Activated T-cell treated with anti-CD3 and anti-CD28 coated beads, Interleukin-2, amount 50 U/mL, for 24 hours (primary cell): ENCODE data around the gene PRKCZ.

Experiments used
- DNase-seq: peaks from one replicate; pipeline ENCODE4 v3.0.0-alpha.2; 2020
- H3K27ac Mint-ChIP-seq: 2 replicates; pipeline ENCODE4 v1.8.0; 2020; ENCODE audit warnings: mild to moderate bottlenecking, mixed read lengths
- H3K27me3 Mint-ChIP-seq: 2 replicates; pipeline ENCODE4 v1.8.0; 2020; ENCODE audit warnings: mixed read lengths
- H3K36me3 Mint-ChIP-seq: 2 replicates; pipeline ENCODE4 v1.8.0; 2020; ENCODE audit warnings: low read depth, mixed read lengths
- H3K4me1 Mint-ChIP-seq: 2 replicates; pipeline ENCODE4 v1.8.0; 2020; ENCODE audit warnings: low read depth, mixed read lengths
- H3K4me3 Mint-ChIP-seq: 2 replicates; pipeline ENCODE4 v1.8.0; 2020; ENCODE audit warnings: mild to moderate bottlenecking, moderate library complexity, mixed read lengths
- H3K9me3 Mint-ChIP-seq: 2 replicates; pipeline ENCODE4 v1.8.0; 2020; ENCODE audit warnings: mixed read lengths

The PRKCZ gene

DNA sequence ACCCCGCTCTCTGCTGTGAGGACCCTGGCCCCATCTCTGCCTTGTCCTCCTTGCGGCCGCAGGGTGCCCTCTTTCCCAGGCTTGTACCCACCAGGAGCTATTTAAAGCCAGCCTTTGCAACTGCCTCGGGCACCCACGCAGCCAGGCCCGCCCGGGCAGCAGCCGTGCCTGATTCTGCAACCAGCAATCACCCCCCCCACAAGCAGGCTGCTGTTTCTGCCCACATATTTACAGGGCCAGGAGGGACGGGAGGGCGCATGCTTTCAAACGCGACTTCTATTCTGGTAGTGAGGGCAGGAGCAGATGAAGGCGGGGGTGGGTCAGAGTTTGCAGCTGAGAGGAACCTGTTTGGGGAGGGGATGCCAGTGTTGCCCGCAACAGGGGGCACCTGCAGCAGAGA lies 17.5 kb upstream of the PRKCZ start:
- Mint-ChIP-seq H3K36me3 (no peaks in the 10 kb centered on the region), H3K9me3 (no peaks in the 10 kb centered on the region), H3K27ac (no peak overlapping the region), H3K4me3 (no peak overlapping the region), H3K27me3 (no peaks in the 10 kb centered on the region), H3K4me1 (no peaks in the 10 kb centered on the region)
- no peak for DNase-seq

DNA sequence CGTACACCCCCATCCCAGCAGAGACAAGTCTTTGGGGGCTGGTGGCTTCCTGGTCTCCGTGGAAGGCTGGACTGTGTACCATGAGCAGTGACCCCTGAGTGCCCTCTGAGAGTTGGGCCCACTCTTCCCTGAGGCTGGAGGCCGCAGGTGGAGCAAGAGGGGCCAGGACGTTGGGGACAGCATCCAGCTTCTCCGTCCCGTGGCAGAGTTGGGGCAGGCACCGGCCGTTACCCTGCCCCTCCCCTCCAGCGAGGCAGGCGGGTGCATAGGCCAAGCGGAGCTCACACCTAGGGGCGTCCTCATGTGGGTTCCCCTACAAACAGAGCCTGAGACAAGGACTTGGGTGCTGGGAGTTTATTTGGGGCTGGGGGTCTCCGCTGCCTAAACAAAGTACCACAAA lies 17.0 kb upstream of the PRKCZ start:
- Mint-ChIP-seq H3K4me3 (no peak overlapping the region), H3K9me3 (no peaks in the 10 kb centered on the region), H3K27ac (no peak overlapping the region), H3K4me1 (no peaks in the 10 kb centered on the region), H3K36me3 (no peaks in the 10 kb centered on the region), H3K27me3 (no peaks in the 10 kb centered on the region)
- no peak for DNase-seq

DNA sequence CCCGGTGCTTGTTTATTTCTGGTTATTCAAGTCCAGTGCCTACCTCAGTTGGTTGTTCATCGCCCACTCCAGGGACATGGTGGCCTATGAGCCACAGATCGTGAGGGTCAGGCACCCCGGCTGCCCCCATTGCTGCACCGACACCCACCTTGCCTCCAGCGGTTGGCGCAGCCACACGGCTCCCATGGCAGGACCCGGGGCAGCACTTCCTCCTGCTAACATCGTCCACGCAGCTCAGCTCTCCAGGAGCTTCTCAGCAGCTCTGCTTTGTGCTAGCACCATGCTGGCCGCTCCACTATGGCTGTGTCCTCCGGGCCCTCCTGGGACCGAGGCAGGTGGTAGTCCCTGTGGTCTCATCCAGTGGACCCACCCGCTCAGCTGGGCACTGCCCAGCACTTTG lies 13.9 kb upstream of the PRKCZ start:
- no peak overlapping the region for H3K27ac Mint-ChIP-seq
- no peaks in the 10 kb centered on the region for H3K36me3 Mint-ChIP-seq
- no peaks in the 10 kb centered on the region for H3K27me3 Mint-ChIP-seq
- no peak for DNase-seq
- no peaks in the 10 kb centered on the region for H3K4me1 Mint-ChIP-seq
- H3K4me3 Mint-ChIP-seq, result no peak overlapping the region
- no peaks in the 10 kb centered on the region for H3K9me3 Mint-ChIP-seq

DNA sequence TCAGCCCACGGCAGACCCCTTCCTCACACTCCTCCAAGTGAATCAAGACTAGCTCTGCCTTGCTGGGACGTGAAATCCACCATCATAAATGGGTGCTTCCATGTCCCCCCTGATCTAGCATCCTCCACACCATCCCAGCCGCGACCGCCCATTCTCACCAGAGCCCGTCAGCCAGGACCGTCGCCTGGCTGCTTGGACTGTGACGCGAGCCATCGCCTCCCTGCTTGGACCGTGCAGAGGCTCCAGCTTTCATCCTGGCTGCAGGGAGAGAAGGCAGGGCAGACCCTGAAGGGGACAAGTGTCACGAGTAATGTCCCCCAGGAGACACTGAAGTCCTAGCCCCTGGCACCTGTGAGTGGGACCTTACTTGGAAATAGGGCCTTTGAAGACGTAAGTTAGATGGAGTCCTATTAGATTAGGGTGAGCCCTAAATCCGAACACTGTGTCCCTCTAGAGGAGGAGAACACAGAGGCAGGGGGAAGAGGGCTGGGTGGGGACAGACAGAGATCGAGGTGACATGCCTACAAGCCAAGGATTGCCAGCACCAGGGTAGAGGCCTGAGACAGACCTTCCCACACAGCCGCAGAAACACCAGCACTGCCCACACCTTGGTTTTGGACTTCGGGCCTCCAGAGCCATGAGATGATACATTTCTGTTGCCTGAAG lies 12.8 kb upstream of the PRKCZ start:
- Mint-ChIP-seq H3K27ac (no peak overlapping the region), H3K27me3 (no peaks in the 10 kb centered on the region), H3K4me1 (no peaks in the 10 kb centered on the region), H3K9me3 (no peaks in the 10 kb centered on the region), H3K4me3 (no peak overlapping the region), H3K36me3 (no peaks in the 10 kb centered on the region)
- DNase-seq, result no peak

DNA sequence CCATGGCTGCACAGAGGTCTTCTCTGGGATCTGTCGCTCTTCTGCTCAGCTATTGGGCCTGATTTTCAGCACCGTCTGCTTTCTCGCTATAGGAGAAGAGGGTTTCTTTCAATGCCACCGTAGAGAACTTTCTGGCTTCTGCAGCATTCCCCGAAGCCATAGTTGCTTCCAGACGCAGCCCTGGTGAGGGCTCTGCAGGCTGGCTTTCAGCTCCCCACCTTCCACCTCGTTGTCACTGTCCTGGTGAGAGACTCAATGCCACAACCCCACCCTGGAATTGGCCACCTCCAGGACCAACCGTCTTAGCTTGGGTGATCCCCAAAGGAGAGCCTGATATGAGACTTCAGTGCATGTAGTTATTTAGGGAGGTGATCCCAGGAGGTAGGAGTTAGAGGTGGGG lies 12.0 kb upstream of the PRKCZ start:
- H3K9me3 Mint-ChIP-seq, result no peaks in the 10 kb centered on the region

DNA sequence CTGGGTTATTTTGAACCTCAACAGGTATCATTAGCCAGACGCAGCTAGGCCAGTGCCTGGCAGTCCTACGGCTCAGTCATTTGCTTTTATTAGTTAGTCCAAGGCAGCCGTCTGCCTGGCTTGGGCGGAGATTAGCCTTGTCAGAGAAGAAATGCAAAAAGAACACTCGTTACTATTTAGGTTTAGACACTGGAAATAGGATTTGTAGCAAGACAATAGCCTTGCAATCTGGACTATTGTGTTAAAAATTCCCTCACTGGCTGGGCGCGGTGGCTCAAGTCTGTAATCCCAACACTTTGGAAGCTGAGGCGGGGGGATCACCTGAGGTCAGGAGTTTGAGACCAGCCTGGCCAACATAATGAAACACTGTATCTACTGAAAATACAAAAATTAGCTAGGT lies 11.0 kb upstream of the PRKCZ start:
- no peaks in the 10 kb centered on the region for H3K36me3 Mint-ChIP-seq
- no peak overlapping the region for H3K4me3 Mint-ChIP-seq
- H3K27ac Mint-ChIP-seq, result no peak overlapping the region
- no peaks in the 10 kb centered on the region for H3K9me3 Mint-ChIP-seq
- no peaks in the 10 kb centered on the region for H3K27me3 Mint-ChIP-seq
- H3K4me1 Mint-ChIP-seq, result peaks cover 3% of the 10 kb centered on the region
- no peak for DNase-seq

More for the DNA sequence above, 12.0 kb upstream of the PRKCZ start:
- Mint-ChIP-seq H3K27me3 (no peaks in the 10 kb centered on the region), H3K4me1 (no peaks in the 10 kb centered on the region), H3K4me3 (no peak overlapping the region), H3K27ac (no peak overlapping the region), H3K36me3 (no peaks in the 10 kb centered on the region)
- no peak for DNase-seq

DNA sequence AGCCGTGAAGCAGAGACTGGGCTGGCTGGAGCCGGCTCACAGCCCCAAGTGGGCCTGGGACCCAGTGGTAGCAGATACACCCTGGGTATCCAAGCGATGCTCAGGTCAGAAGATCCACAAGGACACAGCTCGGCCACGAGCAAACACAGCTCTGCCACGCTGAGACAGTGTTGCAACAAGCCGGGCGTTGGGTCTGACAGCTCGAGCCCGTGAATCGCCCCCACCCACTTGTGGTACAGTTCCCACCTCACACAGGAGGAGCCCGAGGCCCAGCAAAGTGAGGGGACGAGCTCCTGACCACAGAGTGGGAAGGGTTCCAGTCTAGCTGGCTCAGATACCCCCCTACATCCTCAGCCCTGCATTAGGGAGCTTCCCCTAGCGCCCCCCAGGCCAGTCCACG lies 8.9 kb upstream of the PRKCZ start:
- H3K36me3 Mint-ChIP-seq, result no peaks in the 10 kb centered on the region
- H3K4me3 Mint-ChIP-seq, result no peak overlapping the region

DNA sequence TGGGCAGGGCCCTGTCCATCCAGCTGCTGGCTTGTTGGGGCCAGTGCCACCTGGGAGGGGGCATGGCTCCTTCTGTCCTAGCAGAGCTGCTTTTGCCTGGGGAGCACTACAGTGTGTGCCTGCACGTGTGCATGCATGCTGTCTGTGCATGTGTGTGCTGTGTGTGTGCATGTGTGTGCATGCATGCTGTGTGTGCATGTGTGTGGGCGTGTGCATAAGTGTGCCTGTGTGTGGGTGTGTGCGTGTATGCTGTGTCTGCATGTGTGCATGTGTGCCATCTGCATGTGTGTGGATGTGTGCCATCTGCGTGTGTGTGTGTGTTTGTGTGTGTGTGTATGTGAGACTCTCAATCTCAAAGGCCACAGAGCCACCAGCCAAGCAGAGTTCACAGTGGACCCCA lies 8.3 kb upstream of the PRKCZ start:
- DNase-seq, result no peak
- peaks cover 5% of the 10 kb centered on the region for H3K27me3 Mint-ChIP-seq
- H3K4me1 Mint-ChIP-seq, result peaks cover 12% of the 10 kb centered on the region
- no peaks in the 10 kb centered on the region for H3K36me3 Mint-ChIP-seq
- no peak overlapping the region for H3K4me3 Mint-ChIP-seq
- H3K27ac Mint-ChIP-seq, result no peak overlapping the region
- no peaks in the 10 kb centered on the region for H3K9me3 Mint-ChIP-seq

More for the DNA sequence above, 8.9 kb upstream of the PRKCZ start:
- Mint-ChIP-seq H3K9me3 (no peaks in the 10 kb centered on the region), H3K4me1 (peaks cover 12% of the 10 kb centered on the region), H3K27me3 (peaks cover 5% of the 10 kb centered on the region), H3K27ac (no peak overlapping the region)
- DNase-seq, result no peak

DNA sequence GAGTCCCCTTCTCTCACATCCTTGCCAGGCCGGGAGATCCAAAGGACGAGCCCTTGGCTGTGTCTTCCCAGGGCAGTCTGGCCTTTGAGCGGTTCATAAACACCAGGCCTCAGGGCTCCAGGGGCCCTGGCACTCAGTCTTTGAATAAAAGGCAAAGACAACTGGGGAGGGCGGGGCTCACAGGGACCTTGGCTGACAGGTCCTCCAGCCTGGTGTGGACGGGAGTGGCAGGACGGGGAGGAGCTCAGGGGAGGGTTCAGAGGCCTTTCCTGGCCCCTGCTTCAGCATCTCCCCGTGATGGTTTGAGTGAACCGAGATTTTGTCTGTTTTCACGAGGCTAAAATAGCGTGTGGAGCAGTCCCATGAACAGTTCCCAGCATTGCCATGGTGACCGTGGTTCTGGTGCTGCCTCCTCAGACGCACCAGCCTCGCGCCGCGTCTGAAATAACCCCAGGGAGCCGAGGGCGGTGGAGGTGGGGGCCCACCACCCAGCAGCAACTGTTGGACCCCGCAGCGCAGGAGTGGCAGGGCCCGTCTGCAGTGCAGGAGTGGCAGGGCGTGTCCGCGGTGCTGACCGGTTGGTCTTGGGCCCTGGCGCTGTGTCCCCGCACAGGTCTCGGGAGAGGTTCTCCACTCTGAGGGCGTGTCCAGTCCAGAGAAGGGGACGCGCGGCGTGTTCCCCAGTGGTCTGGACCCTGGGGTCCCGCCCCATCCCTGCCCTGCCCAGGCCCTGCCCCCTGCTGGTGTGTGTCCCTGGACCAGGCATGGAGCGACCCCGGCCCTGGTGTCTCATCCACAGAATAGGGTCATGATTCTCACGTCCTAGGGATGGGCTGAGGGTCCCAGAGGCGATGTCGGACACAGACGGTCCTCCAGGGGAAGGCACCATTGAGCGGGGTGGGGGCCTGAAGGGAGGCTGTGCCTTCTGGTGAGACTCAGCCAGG lies 7.1 kb upstream of the PRKCZ start:
- Mint-ChIP-seq H3K27ac (no peak overlapping the region), H3K4me1 (peaks cover 12% of the 10 kb centered on the region), H3K9me3 (no peaks in the 10 kb centered on the region), H3K36me3 (no peaks in the 10 kb centered on the region), H3K4me3 (no peak overlapping the region), H3K27me3 (peaks cover 8% of the 10 kb centered on the region)
- DNase-seq, result no peak

DNA sequence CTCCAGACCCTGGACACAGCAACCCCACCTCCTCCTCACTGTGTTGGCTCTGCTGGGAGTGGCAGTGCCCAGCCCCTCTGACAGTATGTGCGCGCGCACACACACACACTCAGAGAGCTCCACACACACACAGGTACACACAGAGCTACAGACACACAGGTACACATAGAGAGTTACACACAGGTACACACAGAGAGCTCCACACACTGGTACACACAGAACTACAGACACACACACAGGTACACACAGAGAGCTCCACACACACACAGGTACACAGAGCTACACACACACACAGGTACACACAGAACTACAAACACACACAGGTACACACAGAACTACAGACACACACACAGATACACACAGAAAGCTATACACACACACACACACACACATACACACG lies 6.3 kb upstream of the PRKCZ start:
- peaks cover 15% of the 10 kb centered on the region for H3K27me3 Mint-ChIP-seq
- no peaks in the 10 kb centered on the region for H3K9me3 Mint-ChIP-seq
- H3K4me3 Mint-ChIP-seq, result no peak overlapping the region
- peaks cover 14% of the 10 kb centered on the region for H3K4me1 Mint-ChIP-seq
- no peak for DNase-seq
- no peaks in the 10 kb centered on the region for H3K36me3 Mint-ChIP-seq
- H3K27ac Mint-ChIP-seq, result no peak overlapping the region

DNA sequence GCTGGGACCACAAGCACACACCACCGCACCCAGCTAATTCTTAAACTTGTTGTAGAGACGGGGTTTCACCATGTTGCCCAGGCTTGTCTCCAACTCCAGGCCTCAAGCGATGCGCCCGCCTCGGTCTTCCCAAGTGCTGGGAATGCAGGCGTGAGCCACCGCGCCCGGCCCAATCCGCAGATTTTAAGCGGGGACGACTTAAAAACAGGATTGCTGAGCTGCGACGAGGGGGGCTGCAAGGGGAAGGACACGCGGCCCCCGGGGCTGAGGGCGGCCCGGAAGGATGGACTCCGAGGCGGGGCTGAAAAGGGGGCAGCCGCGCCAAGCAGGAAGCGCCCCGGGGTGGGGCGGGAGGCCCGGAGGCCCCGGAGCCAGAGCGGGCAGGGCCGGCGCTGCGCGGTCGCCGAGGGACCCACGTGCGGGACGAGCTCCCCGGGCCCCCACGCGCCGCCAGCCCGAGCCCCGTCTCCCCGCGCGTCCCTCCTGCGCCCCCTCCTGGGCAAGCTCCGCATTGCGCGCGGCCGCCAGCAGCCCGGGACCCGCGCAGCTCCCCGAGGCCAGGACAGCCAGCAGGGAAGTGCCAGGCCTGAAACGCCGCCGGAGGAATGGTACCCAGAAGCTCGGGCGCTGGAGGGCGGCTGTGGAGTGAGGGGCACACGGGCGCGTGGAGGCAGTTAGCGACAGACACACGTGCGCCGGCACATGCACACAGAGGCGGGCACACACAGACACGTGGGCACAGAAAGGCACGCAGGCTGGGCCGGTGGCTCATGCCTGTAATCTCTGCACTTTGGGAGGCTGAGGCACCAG lies 5.5 kb upstream of the PRKCZ start:
- Mint-ChIP-seq H3K27ac (no peak overlapping the region), H3K4me3 (peak overlapping the region; percentile 39), H3K4me1 (peaks cover 22% of the 10 kb centered on the region), H3K36me3 (no peaks in the 10 kb centered on the region), H3K9me3 (no peaks in the 10 kb centered on the region), H3K27me3 (peaks cover 21% of the 10 kb centered on the region)
- DNase-seq, result peak; percentile 92

DNA sequence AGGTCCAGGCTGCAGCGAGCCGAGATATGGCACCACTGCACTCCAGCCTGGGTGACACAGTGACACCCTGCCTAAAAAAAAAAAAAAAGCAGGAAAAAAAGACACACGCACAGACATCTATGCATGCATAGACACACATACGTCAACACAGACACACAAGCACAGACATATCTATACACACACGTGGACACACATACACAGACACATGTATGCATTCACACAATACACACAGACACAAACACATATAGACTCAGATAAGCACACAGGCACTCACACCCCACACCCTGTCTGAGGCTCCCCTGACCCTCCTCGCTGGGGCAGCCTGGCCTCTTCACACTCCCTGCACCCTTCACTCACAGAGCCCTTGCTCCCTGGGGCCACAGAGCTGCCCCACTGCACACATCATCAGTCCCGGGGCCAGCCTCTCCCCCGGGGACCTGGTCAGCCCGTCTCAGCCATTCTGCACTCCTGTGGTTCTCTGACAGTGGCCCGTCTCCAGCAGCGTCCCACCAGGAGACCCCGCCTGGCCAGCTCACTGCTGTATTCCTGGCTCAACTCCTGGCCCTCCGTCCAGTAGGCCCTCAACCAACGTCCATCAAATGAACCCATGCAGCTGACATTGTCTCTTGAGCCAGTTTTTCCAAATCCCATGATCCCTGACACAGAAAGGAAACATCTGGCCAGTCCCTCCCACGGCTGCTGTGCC lies 4.6 kb upstream of the PRKCZ start:
- H3K27ac Mint-ChIP-seq, result no peak overlapping the region
- no peaks in the 10 kb centered on the region for H3K36me3 Mint-ChIP-seq
- H3K4me1 Mint-ChIP-seq, result peaks cover 23% of the 10 kb centered on the region
- H3K9me3 Mint-ChIP-seq, result no peaks in the 10 kb centered on the region
- H3K4me3 Mint-ChIP-seq, result no peak overlapping the region
- peaks cover 21% of the 10 kb centered on the region for H3K27me3 Mint-ChIP-seq
- DNase-seq, result no peak

DNA sequence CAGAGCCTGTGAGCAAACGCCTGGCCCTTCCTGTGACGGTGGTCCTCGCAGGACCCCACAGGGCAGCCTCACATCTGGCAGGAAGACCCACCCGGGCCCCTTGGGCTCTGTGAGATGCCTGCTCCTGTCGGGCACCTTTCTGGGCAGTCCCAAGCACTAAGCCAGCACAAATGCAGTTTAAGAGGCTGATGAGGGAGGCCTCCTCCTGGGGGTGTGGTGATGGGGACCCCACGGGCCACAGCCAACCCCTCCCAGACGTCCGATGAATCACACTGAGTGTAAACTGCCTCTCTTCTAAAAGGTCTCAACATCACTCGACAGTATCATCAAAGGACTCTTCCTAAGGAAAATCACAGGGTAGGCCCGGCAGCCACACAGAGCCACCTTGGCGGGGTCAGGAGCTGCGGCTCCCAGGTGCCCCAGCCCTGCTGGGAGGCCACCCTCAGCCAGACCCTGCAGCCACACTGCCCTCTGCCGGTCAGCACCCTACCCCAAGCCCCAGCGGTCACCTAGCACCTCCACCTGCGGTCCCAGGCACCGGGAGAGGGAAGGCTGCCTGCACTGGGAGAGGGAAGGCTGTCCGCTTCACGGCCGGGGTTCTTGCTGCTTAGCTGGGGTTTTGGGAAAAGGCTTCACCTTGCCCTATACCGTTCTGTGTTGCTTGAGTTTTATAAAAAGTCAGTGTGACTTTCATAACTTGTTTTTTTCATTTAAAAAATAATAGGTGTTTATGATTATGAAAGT lies 3.9 kb upstream of the PRKCZ start:
- Mint-ChIP-seq H3K27me3 (peaks cover 21% of the 10 kb centered on the region), H3K9me3 (no peaks in the 10 kb centered on the region), H3K27ac (no peak overlapping the region), H3K36me3 (no peaks in the 10 kb centered on the region), H3K4me3 (no peak overlapping the region), H3K4me1 (peaks cover 23% of the 10 kb centered on the region)
- DNase-seq, result peak; percentile 66
